ENCODE results near the gene EYS. TPM values are rescaled to one million over a fixed set of nuclear protein-coding genes. Genes with fewer than 3 reads are reported as not detected.
"Not testable (repeated sequence)": the region's sequence is repeated elsewhere in the genome, so short reads cannot be mapped to it uniquely, and the experiment has no call there.

EYS gene
- total RNA-seq, 1 donor from 2014 or later, result not detected

DNA sequence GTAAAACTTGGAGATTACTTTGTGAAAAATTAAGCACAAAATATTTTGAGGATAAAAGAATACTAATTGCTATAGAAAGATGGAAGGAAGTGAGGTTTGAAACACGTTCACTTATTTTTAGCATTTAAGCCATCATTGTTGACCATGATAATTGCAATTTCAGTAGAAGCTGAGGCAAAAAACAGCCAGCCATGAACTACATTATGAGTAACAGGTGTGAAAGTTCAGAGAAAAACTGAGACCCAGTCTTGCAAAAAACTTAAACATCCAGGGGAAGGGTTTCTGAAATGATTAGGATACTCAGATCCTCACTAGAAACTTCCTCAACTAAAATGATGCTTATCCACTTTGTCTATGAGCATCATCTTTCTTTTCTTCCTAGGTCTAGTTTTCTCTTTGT is 1452.0 kb downstream of the EYS start:
- intact Hi-C loops (cut with micrococcal nuclease), result no loop called here

- intact Hi-C loops (cut with micrococcal nuclease), result no loop called here
Observed at GRCh38 chr6:64254558-64254957, 1452.5 kb downstream of the EYS start.

DNA sequence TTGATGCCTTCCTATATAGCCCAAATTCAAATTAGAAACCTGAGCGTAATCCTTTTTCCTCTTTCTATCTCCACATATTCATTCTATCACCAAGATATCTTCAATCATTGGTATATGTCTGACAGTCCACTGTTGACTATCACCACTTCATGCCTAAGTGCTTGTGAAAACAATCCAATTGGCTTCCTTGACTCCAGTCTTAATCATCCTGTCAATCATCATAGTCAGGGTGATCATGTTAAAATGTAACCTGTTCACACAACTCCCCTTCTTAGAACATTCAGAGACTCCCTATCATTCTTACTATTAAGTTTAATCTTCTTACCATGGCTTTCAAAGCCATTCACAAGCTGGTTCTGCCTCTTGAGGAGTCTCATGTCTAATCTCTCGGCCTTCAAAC is 1454.8 kb downstream of the EYS start:
- intact Hi-C loops (cut with micrococcal nuclease), result no loop called here

- intact Hi-C loops (cut with micrococcal nuclease), result no loop called here
Observed at GRCh38 chr6:64250126-64250525, 1456.9 kb downstream of the EYS start.

DNA sequence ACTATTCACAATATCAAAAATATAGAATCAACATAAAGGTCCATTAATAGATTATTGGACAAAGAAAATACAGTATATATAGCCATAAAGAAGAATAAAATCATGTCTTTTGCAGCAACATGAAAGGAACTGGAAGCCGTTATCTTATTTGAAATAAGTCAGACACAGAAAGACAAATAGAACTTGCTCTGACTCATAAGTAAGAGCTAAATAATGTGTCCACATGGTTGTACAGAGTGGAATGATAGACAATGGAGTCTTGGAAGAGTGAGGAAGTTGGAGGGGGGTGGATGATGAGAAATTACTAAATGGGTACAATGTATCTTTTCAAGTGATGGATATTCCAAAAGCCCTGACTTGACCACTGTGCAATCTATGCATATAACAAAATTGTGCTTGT is 1457.9 kb downstream of the EYS start:
- intact Hi-C loops (cut with micrococcal nuclease), result no loop called here

- intact Hi-C loops (cut with micrococcal nuclease), result no loop called here
Observed at GRCh38 chr6:64243618-64244017, 1463.4 kb downstream of the EYS start.

GRCh38 chr6:64238908-64239307 is 1468.1 kb downstream of the EYS start:
- intact Hi-C loops (cut with micrococcal nuclease), result not testable (repeated sequence)

DNA sequence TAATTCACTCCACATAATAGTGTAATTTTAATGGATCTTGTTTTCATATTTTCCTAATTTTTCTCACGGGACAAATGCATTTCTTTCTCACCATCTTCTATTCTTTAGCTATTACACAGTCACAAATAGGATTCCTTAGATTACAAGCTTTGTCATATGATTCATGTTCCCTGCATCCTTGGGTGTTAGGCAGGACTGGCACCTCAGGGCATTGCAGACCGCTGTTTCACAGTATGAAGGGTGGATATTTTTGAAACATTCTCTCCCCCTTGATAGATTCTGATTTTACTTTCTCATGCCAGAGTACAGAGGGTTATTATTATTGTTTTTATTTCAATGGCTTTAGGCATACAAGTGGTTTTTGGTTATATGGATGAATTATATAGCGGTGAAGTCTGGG is 1469.0 kb downstream of the EYS start:
- intact Hi-C loops (cut with micrococcal nuclease), result no loop called here

DNA sequence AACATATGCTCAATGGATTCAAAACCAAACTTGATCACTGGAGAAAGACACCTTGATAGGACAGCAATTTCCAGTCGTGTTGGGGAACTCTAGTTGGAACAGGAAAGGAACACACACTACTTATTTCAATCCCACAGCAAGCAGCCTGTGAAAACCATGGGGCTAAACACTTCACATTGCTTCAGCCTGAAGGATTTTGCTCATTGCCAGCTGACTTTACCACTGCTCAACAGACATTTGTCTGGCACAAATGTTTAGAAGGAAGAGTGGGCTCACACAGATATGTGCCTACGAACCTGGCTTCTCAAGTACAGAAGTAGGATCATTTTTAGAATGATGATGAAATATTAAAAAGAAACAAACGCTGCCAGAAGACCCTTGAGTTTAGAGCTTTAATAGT is 1473.3 kb downstream of the EYS start:
- intact Hi-C loops (cut with micrococcal nuclease), result no loop called here

DNA sequence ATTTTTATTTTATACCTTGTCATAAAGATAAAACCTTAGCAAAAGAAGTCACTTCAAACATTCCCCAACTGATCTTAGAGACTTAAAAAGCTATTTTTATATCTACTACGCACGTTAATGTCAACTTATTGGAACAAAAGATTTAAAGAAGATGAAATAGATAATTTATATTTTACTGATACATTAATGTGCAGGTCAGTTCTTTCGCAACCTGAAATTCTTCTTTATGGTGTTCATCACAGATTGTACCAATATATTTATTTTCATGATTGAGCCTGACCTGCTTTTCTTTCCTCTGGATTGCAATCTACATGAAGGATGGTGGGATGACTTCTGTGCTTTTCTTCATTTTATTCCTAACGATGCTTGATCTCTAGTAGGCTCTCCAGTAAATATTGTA is 1475.1 kb downstream of the EYS start:
- intact Hi-C loops (cut with micrococcal nuclease), result no loop called here

DNA sequence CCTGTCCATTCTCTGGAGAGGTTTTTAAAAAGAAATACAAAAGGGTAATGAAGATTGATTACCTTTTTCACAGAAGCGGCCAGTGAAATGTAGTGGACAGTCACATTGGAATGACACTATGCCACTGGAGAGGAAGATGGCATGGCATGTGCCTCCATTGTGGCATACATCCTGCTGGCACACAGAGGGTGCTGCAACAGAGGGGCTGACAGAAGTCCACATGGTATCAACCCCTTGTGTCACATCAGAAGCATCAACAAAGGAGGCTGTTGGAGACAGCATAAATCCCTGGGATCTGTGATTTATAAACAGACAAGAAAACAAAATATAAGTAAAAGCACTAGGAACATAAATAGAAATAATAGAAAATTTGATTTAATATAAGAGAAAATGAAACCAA is 1476.5 kb downstream of the EYS start:
- intact Hi-C loops (cut with micrococcal nuclease), result no loop called here

DNA sequence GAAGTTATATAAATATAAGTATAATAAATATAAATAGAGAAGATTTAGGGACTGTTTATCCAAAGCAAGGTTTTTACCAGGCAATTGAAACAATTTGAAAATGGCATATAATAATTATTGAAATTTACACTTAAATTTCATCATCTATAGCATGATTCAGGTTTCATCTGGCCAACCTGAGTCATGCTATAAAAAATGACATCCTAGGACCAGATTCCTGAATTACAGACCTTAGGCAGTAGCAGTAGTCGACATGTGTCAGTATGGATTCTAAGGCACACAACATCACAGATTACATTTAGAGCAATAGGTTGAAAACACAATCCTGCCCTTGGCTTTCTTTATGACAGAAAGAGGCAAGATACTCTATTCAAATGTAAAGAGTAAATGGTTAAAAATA is 1479.2 kb downstream of the EYS start:
- intact Hi-C loops (cut with micrococcal nuclease), result no loop called here

DNA sequence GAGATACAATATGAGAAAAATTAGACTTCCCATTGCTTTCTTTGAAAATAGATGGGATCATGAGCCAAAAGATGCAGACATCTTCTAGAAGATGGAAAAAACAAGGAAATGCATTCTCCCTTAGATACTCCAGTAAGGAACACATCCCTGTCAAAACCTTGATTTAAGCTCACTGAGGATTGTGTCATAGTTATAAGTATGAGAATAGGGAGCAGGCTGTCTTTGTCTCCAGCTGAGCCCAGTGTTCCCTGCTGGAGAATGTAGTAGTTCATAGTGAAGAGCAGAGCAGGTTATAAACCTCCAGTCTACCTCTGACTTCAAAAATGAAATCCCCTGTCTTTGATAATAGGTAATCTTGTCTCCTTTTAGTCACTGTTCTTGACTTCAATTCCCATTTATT is 1481.5 kb downstream of the EYS start:
- intact Hi-C loops (cut with micrococcal nuclease), result no loop called here

- intact Hi-C loops (cut with micrococcal nuclease), result no loop called here
Observed at GRCh38 chr6:64224819-64225218, 1482.2 kb downstream of the EYS start.

- intact Hi-C loops (cut with micrococcal nuclease), result no loop called here
Observed at GRCh38 chr6:64221776-64222175, 1485.2 kb downstream of the EYS start.

DNA sequence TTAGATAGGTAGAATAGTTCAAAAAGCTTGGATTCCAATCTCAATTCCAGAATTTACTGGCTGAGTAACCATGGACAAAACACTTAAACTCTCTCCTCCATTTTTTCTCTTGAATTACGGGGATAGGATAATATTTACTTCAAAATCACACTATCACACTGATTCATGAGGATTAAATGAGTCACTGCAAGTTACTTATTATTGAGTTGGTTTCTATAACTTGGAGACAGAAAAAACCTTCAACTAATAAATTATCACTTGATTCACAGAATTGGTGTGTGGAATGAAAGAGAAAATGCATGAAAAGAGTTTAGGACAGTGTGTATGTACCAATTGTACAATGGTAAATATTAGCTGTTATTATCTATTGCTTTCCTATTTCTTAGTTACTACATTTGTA is 1486.2 kb downstream of the EYS start:
- intact Hi-C loops (cut with micrococcal nuclease), result no loop called here

DNA sequence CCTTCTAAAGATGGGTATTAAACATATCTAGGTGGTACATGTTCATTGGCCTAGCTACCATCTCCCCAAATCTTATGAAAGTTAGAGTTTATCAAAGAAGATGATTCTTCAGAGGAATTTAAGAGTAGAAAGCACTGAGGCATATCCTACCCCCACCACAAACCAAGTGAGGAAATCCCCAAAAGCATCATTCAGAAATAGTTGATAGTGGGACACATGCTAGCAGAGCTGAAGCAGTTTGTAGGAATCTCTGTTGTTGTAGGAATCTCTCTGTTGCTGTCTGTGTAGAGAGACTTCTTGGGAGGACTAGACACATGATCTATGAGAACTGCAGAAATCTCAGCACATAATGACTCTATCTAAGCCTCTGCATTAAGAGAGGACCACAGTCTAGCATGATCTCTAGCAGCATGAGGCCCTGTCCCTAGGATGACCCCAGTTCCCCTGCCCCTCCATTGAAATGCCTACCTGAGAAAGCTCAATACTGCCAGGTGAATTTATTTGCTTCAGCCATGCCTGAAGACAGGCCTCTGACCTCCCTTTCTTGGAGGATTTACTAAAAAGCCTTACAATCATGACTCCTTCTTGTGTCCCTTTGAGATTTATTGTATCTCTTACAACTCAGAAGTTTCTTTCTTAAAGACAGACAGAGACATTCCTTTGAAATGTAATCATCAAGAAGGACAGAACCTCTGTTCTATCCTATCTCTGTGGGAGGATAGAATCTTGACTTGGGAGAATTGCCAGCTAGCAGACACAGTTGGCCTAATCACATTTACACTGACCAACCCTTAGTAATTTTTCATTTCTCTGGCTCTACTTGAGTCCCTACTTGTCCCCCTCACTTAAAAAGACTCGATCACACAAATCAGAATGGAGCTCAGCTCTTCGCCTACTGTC is 1489.1 kb downstream of the EYS start:
- intact Hi-C loops (cut with micrococcal nuclease), result no loop called here

DNA sequence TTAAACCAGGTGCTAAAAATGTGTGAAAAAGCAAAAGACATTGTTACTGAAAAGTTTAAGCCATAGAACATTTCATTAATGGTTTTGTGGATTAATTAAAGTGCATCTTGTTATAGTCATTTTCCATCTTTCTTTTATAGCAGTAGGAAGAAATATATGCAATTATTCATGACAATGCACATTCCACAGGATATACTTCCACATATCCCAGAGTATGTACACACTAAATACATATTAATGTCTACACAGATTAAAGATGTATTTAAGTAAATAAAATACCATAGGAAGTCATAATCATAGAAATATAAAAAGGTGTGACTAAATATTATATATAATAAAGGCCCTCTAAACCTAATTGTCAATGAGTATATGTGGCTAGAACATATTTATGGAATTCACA is 1492.7 kb downstream of the EYS start:
- intact Hi-C loops (cut with micrococcal nuclease), result no loop called here

DNA sequence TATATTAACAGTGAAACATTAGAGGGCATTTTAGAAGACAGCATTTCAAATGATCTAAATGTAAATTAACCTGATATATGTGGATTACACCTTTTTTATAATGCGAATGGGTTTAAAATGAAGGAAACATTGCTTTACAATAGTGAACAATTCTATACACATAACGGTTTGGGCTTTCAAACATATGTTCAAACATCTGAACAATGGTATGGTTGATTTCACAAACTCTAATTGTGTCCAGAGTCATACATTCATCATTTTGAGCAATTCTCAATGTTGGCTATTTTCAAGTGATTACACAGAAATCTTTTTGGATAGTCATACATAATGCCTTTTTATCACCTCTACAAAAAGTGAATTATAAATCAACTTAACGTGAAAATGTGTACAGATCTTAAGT is 1493.3 kb downstream of the EYS start:
- intact Hi-C loops (cut with micrococcal nuclease), result no loop called here

- intact Hi-C loops (cut with micrococcal nuclease), result no loop called here
Observed at GRCh38 chr6:64197246-64197645, 1509.8 kb downstream of the EYS start.

DNA sequence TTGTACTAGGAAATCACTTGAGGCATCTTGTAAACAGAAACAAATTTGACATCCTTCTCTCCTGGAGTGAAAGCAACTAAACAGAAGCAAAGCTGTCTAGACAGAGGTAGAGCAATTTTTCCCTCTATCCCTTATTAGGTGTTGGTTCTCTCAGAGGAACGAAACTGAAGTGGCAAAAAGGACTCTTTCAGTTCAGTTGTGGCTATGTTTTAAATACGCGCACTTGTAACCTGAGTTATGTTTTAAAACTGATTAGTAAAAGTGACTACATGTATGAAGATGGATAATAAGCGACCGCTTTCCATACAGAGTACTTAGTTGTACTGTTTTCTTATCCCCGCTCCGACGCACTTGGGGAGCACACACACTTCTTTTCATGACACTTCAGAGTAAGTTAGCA is 1520.4 kb downstream of the EYS start:
- intact Hi-C loops (cut with micrococcal nuclease), result no loop called here

DNA sequence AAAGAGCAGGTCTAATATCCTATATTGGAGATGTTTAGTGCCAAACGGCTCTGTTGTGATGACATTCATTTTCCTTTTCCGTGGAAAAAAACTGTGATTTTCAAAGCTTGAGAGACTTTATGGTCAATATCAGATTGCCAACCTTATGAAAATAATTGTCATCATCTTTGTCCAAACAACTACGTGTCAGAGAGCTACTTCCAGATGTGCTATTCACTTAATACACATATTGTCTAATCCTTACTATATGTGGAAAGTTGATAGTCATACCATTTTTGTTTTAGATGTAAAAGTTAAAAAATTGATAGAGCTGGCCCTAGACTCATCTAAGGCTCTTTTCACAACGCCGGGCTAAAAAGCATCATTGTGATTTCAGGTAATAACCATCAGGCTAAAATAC is 1521.4 kb downstream of the EYS start:
- intact Hi-C loops (cut with micrococcal nuclease), result no loop called here

- intact Hi-C loops (cut with micrococcal nuclease), result no loop called here
Observed at GRCh38 chr6:64175296-64175695, 1531.7 kb downstream of the EYS start.

DNA sequence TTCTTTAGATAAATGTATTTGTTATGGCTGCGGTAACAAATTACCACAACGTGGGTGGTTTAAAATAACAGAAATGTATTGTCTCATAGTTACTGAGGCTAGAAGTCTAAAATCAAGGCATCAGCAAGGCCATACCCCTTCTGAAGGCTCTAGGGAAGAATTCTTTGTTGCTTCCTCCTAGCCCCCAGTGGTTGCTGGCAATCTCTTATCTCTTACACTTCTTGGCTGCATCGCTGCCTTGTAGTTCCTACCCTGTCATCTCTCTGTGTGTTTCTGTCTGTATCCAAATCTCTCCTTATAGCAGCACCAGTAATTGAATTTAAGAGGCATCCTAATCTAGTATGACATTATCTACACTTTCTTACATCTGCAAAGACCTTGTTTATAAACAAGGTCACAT is 1536.7 kb downstream of the EYS start:
- intact Hi-C loops (cut with micrococcal nuclease), result no loop called here
